HG03196 (cell line): ENCODE data around the gene IRAK3.
A peak's percentile ranks its signal among the peaks of the same experiment; 100 is the strongest.

ENCODE experiments used
- ATAC-seq: cut with Tn5 transposase; IDR thresholded peaks from one replicate; pipeline ENCODE4 v1.9.1; 2021; ENCODE audit not compliant: unreplicated experiment

IRAK3 gene, protein sequence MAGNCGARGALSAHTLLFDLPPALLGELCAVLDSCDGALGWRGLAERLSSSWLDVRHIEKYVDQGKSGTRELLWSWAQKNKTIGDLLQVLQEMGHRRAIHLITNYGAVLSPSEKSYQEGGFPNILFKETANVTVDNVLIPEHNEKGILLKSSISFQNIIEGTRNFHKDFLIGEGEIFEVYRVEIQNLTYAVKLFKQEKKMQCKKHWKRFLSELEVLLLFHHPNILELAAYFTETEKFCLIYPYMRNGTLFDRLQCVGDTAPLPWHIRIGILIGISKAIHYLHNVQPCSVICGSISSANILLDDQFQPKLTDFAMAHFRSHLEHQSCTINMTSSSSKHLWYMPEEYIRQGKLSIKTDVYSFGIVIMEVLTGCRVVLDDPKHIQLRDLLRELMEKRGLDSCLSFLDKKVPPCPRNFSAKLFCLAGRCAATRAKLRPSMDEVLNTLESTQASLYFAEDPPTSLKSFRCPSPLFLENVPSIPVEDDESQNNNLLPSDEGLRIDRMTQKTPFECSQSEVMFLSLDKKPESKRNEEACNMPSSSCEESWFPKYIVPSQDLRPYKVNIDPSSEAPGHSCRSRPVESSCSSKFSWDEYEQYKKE

DNA sequence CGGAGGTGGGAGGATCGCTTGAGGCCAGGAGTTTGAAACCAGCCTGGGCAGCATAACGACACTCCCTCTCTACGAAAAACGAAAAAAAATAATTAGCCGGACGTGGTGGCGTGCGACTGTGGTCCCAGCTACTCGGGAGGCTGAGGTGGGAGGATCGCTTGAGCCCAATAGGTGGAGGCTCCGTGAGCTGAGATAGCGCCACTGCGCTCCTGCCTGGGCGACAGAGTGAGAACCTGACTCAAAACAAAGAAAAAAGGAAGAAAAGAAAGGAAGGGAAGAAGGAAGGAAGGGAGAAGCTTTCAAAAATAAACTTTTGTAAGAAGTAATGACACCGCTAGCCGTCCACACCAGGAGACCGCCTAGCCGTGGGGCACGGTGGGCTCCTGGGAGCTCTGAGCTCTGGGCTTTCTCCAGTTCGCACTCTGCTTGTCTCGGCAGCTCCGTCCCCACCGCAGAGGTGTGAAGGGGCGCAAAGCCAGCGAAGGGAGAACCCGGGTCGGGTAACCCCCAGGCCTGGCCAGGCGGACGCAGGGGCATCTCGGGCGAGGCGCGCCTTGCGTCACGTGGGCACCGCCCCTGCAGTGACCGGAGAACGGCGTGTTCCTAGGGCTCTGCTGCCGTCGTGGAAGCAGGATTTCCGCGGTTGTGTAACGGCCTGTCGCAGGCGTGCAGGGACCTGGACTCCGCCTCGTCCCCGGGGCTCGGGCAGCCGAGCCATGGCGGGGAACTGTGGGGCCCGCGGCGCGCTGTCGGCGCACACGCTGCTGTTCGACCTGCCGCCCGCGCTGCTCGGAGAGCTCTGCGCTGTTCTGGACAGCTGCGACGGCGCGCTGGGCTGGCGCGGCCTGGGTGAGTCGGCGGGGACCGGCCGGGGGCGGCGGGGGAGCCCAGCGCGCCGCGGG is at the start of gene IRAK3:
Gene IRAK3, plus strand, starts transcription at position 631 of the 902 bp plus-strand sequence. Its CDS starts 86 bp downstream, at position 717.
- peak; percentile 57 for ATAC-seq

- ATAC-seq, result no peak
Measured at GRCh38 chr12:66139328-66139727, 49.7 kb upstream of the IRAK3 start.

DNA sequence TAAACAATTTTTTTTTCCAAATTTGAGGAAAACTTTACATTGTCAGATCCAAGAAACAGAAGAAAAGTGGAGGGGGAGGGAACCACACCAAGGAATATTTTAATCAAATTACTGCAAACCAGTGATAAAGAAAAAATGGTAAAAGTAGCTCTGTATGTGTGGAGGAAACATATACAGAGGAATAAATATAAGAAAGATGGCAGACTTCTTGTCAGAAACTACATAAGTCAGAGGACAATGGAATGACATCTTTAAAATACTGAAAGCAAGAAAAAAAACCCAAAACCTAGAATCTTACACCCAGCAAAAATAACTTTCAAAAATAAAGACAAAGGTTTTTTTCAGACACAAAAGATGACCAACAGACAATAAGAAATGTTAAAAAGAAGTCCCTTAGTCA is 48.3 kb upstream of the IRAK3 start:
- ATAC-seq, result no peak

GRCh38 chr12:66141299-66141698 is 47.7 kb upstream of the IRAK3 start:
- ATAC-seq, result no peak

DNA sequence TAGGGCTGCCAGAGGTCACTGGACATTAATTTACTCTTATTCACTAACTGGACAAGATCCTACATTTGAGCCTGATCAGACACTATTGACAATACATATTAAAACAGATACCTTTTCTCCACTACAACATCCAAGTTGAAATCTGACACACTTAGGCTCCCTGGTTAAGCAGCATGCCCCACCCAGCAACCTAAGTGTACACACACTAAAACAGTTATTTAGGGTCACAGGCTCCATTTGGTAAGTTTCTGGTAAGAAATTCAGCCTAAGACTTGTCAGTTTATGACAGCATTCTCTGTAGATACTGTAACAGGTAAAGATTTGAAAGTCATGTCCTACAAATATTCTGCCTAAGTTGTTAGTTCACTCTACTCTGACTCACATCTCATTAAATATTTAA is 46.2 kb upstream of the IRAK3 start:
- no peak for ATAC-seq

GRCh38 chr12:66143868-66144267 is 45.1 kb upstream of the IRAK3 start:
- no peak for ATAC-seq

- ATAC-seq, result no peak
Measured at GRCh38 chr12:66144791-66145754, 43.9 kb upstream of the IRAK3 start.

DNA sequence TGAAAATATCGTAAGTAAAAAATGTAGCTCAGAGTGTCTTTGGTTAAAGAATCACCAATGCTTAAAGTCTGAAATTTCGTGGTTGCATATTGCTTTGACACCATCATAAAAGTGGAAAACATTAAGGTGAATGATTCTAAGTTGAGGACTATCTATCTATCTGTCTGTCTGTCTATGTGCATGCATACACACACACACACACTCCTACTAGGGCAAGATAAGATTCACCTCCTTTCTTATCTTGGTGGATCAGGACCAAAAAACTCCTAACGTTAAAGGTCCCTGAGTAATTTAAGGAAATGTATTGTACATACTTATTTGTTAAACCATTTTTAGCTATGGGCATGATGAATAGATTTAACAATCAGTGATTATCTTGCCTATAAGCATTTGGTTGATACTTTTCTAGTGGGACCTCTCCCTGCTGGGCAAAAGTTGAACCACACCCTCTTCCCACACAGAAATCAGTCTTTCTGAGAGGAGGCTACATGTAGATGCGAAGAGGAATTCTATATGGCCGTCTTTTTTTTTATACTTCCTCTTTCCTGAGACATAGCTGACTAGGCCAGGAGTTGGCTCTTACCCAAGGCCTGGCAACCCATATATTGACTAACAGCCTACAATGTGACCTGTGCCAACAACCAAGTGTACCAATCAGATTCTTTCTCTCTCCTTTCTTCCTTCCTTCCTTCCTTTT is 39.2 kb upstream of the IRAK3 start:
- no peak for ATAC-seq

DNA sequence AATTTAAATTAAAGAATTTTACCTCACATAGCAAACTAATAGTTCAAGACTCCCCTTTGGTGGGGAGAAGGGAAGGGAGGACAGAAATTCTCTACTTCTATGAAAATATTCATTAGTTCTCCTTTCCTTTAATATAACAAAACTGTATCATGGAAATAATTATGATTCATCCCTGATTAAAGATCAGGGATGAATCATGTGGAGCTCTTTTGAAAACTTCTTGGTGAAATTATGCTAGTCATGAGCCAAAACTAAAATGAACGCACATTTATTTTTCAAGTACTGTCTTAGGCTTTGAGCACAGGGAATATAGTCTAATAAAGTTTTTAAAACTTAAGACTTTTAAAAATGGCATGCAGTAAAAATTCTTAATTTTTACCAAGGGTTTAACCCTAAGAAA is 36.3 kb upstream of the IRAK3 start:
- ATAC-seq, result no peak

DNA sequence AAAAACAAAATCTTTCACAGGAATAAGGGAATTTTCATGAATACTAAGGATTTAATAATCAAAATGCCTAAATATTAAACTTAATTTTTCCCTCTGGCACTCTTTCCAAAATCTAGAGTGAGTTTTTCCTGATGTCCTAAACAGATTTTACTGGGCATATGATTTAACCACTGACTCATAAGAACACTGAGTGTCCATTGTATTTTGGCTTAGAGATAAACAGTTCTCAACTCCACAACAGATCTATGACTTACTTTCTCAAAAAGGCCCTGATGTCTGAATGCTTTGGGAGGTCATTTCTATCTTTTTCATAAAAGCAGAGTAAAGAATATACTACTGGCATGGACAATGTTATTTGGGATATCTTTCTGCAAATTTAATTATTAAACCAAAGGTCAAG is 34.2 kb upstream of the IRAK3 start:
- ATAC-seq, result no peak

- no peak for ATAC-seq
Measured at GRCh38 chr12:66156654-66157053, 32.4 kb upstream of the IRAK3 start.

- ATAC-seq, result no peak
Measured at GRCh38 chr12:66159123-66159522, 29.9 kb upstream of the IRAK3 start.

DNA sequence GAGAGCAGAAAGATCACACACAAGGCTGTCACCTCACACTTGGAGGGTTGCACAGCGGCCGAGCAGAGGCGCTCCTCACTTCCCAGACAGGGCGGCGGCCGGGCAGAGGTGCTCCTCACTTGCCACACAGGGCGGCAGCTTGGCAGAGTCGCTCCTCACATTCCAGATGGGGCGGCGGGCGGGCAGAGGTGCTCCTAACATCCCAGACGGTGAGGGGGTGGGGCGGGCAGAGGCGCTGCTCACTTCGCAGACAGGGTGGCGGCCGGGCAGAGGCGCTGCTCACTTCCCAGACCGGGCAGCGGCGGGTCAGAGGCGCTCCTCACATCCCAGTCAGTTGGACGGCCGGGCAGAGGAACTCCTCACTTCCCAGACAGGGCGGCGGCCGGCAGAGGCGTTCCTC is 28.3 kb upstream of the IRAK3 start:
- no peak for ATAC-seq

GRCh38 chr12:66162701-66163100 is 26.3 kb upstream of the IRAK3 start:
- no peak for ATAC-seq

DNA sequence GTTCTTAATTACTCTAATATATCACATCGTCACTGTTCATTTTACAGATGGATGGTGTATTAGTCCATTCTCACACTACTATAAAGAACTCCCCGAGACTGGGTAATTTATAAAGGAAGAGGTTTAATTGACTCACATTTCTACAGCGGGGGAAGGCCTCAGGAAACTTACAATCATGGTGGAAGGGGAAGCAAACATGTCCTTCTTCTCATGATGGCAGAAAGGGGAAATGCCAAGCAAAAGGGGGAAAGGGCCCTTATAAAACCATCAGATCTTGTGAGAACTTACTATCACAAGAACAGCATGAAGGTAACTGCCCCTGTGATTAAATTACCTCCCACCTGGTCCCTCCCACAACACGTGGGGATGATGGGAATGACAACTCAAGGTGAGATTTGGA is 25.7 kb upstream of the IRAK3 start:
- ATAC-seq, result no peak

DNA sequence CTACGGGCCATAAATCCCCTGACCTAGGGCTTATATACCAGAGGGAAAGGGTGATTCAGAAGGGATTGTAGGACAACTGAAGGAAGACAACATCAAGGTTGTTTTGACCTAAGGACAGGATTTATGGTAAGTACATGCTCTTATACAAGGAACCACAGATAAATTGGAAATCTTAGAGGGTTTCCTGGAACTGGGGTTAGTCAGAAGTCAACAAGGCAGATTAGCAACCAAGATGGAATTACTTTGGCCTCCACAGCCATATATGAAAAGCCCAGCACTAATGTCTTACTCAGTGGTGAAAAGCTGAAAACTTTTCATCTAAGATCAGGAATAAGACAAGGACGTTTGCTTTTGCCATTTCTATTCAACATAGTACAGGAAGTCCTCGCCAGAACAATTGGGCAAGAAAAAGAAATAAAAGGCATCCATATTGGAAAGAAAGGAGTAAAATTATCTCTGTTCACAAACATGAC is 24.6 kb upstream of the IRAK3 start:
- ATAC-seq, result no peak

GRCh38 chr12:66165141-66165540 is 23.9 kb upstream of the IRAK3 start:
- no peak for ATAC-seq

- ATAC-seq, result no peak
Measured at GRCh38 chr12:66166561-66166960, 22.5 kb upstream of the IRAK3 start.

- no peak for ATAC-seq
Measured at GRCh38 chr12:66168410-66168809, 20.6 kb upstream of the IRAK3 start.
